Measurements from ENCODE around the gene GPALPP1.
A peak's percentile ranks its signal among the peaks of the same experiment; 100 is the strongest.

GPALPP1 gene

GRCh38 chr13:44967704-44968433 is 21.5 kb upstream of the GPALPP1 start:
- TF ChIP-seq CTCF (IDR thresholded peaks at IDR 0.05; ENCODE audit: insufficient read depth, low read depth, low read length, missing control alignments) = peak; percentile 20
- DNase-seq (ENCODE audit: low read depth) = no peak
- H3K4me3 ChIP-seq (ENCODE audit: low read length) = no peak overlapping the region

GRCh38 chr13:44968434-44968815 is 20.9 kb upstream of the GPALPP1 start:
- TF ChIP-seq CTCF (IDR thresholded peaks at IDR 0.05; ENCODE audit: insufficient read depth, low read depth, low read length, missing control alignments) = no peak
- no peak for DNase-seq (ENCODE audit: low read depth)
- no peak overlapping the region for H3K4me3 ChIP-seq (ENCODE audit: low read length)

- peak; percentile 56 for DNase-seq (ENCODE audit: low read depth)
- H3K4me3 ChIP-seq (ENCODE audit: low read length) = no peak overlapping the region
- TF ChIP-seq CTCF (IDR thresholded peaks at IDR 0.05; ENCODE audit: insufficient read depth, low read depth, low read length, missing control alignments) = peak; percentile 74
Observed at GRCh38 chr13:44969551-44970484, 19.5 kb upstream of the GPALPP1 start.

- TF ChIP-seq CTCF (IDR thresholded peaks at IDR 0.05; ENCODE audit: insufficient read depth, low read depth, low read length, missing control alignments) = no peak
- DNase-seq (ENCODE audit: low read depth) = no peak
- no peak overlapping the region for H3K4me3 ChIP-seq (ENCODE audit: low read length)
Observed at GRCh38 chr13:44971656-44972595, 17.4 kb upstream of the GPALPP1 start.

GRCh38 chr13:44972956-44973581 is 16.3 kb upstream of the GPALPP1 start:
- peak; percentile 54 for TF ChIP-seq CTCF (IDR thresholded peaks at IDR 0.05; ENCODE audit: insufficient read depth, low read depth, low read length, missing control alignments)
- no peak overlapping the region for H3K4me3 ChIP-seq (ENCODE audit: low read length)
- peak; percentile 39 for DNase-seq (ENCODE audit: low read depth)
